Upper lobe of left lung (tissue), 6 donors: ENCODE measurements around the gene SULT2B1. TPM values are rescaled to one million over a fixed set of nuclear protein-coding genes. Genes with fewer than 3 reads are reported as not detected.
A peak's percentile ranks its signal among the peaks of the same experiment; 100 is the strongest.

Experiments
- ATAC-seq, 2 donors: fragments of 200-7000 bp; cut with Tn5 transposase; one replicate each; pipeline ENCODE4 v1.9.1; 2022; ENCODE audit warnings: mild to moderate bottlenecking in 2 of 2, moderate library complexity in 2 of 2; ENCODE audit not compliant: low FRiP score in 2 of 2
- DNase-seq, 2 donors: peaks; one replicate each; pipeline ENCODE4 v3.0.0-alpha.2; 2019 to 2020
- H3K27ac ChIP-seq, 4 donors: fragments of 200-600 bp; sonication (generic); one replicate each; pipeline ENCODE4 v1.5.1; 2016 to 2019
- H3K27me3 ChIP-seq, 4 donors: fragments of 200-600 bp; sonication (generic); one replicate each; pipeline ENCODE4 v1.5.1; 2017 to 2019
- H3K36me3 ChIP-seq, 4 donors: fragments of 200-600 bp; sonication (generic); one replicate each; pipeline ENCODE4 v1.5.1; 2016 to 2019
- H3K4me1 ChIP-seq, 4 donors: fragments of 200-600 bp; sonication (generic); one replicate each; pipeline ENCODE4 v1.5.1; 2018 to 2019
- H3K4me3 ChIP-seq, 4 donors: fragments of 200-600 bp; sonication (generic); one replicate each; pipeline ENCODE4 v1.5.1; 2017 to 2019; ENCODE audit warnings: mild to moderate bottlenecking in 2 of 4, moderate library complexity in 1 of 4
- H3K9me3 ChIP-seq, 4 donors: fragments of 200-600 bp; sonication (generic); one replicate each; pipeline ENCODE4 v1.5.1; 2018 to 2019
- EP300 ChIP-seq, 4 donors: sonication (generic); formaldehyde crosslinking; IDR thresholded peaks; one replicate each; pipeline ENCODE4 v1.5.1; 2017; ENCODE audit warnings: antibody characterized with exemption in 4 of 4, control low read depth in 2 of 4
- POLR2A ChIP-seq, 4 donors: fragments of 450-650 bp; IDR thresholded peaks; one replicate each; pipeline ENCODE4 v1.5.1; 2016 to 2017; ENCODE audit warnings: antibody characterized with exemption in 4 of 4, mild to moderate bottlenecking in 2 of 4
- POLR2AphosphoS5 ChIP-seq, 2 donors: sonication (generic); formaldehyde crosslinking; IDR thresholded peaks; one replicate each; pipeline ENCODE4 v1.5.1; 2017; ENCODE audit warnings: antibody characterized with exemption in 2 of 2
- WGBS, 2 donors: methylation state at CpG; one replicate each; pipeline ENCODE4 v1.1.5; 2017 to 2018; 5-methylcytosine and 5-hydroxymethylcytosine counted together
- total RNA-seq, 6 donors: library from RNA; depleted of rRNA in 4 of 6; stranded (reverse); fragments of >200 nt in 4 of 6; gene quantifications; one replicate each; pipeline versions ENCODE4 v1.1.0 to v1.2.1, GENCODE V29; 2016 to 2021
- TF ChIP-seq, protein P1 (sequence below), 6 experiments: fragments of 450-650 bp in 4 of 6; fragments of 200-600 bp in 2 of 6; sonication (generic) in 2 of 6; IDR thresholded peaks; one replicate each; pipeline ENCODE4 v1.5.1; 2016 to 2019; ENCODE audit warnings: antibody characterized with exemption in 6 of 6
- donor health status: DM: no; HTN: no; CAD: no; lungs with moderate emphysema.
- donor health status: DM: no; HTN: yes; CAD: no; lungs with severe emphysema.

Gene SULT2B1
- total RNA-seq, 6 donors from 2014 or later = 10.5 to 19.6 (median 15.2) TPM

DNA sequence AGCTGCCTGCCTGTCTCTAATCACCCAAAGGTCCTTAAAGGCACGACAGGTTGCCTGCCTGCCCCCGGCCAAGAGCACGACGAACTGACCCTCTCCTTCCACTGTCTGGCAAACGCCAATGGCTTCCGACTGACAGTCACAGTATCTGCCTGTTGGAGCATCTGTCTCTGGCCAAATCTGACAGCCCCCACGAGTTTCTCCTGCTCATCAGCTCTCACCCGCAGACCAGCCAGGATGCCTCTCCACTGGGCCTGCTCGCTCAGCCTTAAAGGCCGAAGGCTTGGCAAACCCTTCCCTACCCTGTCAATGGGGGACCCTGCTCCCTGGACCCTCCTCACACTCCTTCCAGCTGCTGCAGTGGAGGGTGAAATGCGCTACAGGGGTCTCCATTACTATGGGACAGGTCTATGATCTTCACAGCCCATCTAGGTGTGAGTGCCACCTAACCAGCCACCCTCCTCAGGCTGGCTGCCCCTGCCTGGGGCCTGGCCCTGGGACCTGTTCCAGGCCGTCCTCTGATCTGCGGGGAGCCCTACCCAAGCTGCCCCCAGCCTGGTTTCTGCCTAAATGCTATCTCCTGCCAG, 62.0 kb downstream of the SULT2B1 start:
- no peak for TF ChIP-seq EP300 (IDR thresholded peaks at IDR 0.05)
- TF ChIP-seq, protein P1, sequence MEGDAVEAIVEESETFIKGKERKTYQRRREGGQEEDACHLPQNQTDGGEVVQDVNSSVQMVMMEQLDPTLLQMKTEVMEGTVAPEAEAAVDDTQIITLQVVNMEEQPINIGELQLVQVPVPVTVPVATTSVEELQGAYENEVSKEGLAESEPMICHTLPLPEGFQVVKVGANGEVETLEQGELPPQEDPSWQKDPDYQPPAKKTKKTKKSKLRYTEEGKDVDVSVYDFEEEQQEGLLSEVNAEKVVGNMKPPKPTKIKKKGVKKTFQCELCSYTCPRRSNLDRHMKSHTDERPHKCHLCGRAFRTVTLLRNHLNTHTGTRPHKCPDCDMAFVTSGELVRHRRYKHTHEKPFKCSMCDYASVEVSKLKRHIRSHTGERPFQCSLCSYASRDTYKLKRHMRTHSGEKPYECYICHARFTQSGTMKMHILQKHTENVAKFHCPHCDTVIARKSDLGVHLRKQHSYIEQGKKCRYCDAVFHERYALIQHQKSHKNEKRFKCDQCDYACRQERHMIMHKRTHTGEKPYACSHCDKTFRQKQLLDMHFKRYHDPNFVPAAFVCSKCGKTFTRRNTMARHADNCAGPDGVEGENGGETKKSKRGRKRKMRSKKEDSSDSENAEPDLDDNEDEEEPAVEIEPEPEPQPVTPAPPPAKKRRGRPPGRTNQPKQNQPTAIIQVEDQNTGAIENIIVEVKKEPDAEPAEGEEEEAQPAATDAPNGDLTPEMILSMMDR (IDR thresholded peaks at IDR 0.05) = no peak
- no peak for TF ChIP-seq POLR2A (IDR thresholded peaks at IDR 0.05)
- no peak for TF ChIP-seq POLR2AphosphoS5 (IDR thresholded peaks at IDR 0.05)
- WGBS, 2 donors = 62 to 72% methylated on average over 11 to 13 of the region's 13 CpGs

DNA sequence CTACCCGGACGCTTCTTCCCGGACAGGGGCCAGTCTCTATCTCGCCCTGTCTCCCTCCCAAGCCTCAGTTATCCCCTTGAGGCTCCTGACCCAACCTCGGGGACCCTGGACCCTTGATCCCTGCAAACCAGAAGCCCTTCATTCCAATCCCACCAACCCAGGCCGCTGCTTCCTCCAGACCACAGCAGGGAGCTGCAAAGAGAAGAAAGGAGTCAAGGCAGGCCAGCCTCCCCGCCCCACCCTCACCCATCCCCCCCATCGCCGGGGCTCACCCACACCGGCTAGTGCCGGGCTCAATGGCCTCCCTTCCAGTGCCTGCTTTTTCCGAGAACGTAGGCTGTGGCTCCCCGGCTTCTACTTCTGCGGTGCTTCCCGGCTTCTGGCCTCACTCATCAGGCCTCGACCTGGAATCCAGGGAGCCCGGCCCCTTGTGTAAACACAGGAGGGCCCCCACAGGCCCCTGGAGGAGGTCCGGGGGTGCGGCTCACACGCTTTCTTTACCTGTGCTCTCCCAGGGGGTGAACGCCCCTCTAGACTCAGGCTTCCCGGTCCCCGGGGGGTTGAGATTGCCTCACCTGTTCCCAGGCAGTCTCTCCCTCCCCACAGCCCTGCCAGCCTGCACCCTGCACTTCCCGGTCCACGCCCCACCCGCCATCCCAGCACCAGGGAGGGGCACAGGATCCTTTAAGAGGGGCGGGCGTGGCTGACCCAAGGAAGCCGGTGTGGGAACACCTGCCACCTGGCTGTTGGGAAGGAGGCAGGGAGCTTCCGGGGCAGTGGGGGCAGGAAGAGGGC, 62.7 kb downstream of the SULT2B1 start, which contains the start of gene FAM83E:
TSS of gene FAM83E (minus strand) at position 641 of the 795 bp plus-strand sequence. CDS start 1,704 bp downstream, outside the sequence.
- DNase-seq (peak; percentile 88 to 95), ATAC-seq (peak; percentile 1 to 78)
- Histone ChIP-seq H3K4me3 (peak within 1 kb of the TSS in 3 of 4 donors; percentile 33 to 88 (median 47)), H3K4me1 (peaks cover 26 to 53% (median 38%) of the 10 kb centered on the region in 4 donors), H3K36me3 (peaks cover 15 to 32% (median 28%) of the 10 kb centered on the region in 4 donors), H3K27me3 (no peaks in the 10 kb centered on the region), H3K9me3 (no peaks in the 10 kb centered on the region), H3K27ac (peak within 1 kb of the TSS; percentile 82 to 94 (median 88))
- 59 to 69% methylated on average over 11 to 31 of the region's 31 CpGs for WGBS, 2 donors
- TF ChIP-seq EP300 (IDR thresholded peaks at IDR 0.05) (peak in 1 of 4 donors; percentile 29), POLR2AphosphoS5 (IDR thresholded peaks at IDR 0.05) (peak; percentile 63 to 67), POLR2A (IDR thresholded peaks at IDR 0.05) (peak in 1 of 4 donors; percentile 71)
- TF ChIP-seq, protein P1 (IDR thresholded peaks at IDR 0.05) = peak in 1 of 6 experiments; percentile 7

More for the DNA sequence above, 62.0 kb downstream of the SULT2B1 start:
- peak overlapping the region in 3 of 4 donors; percentile 33 to 47 (median 45) for H3K4me3 ChIP-seq
- H3K4me1 ChIP-seq = peaks cover 25 to 52% (median 37%) of the 10 kb centered on the region in 4 donors
- no peaks in the 10 kb centered on the region for H3K27me3 ChIP-seq
- peaks cover 15 to 32% (median 28%) of the 10 kb centered on the region in 4 donors for H3K36me3 ChIP-seq
- DNase-seq = peak in 1 of 2 donors; percentile 64
- H3K9me3 ChIP-seq = no peaks in the 10 kb centered on the region
- peak overlapping the region; percentile 82 to 94 (median 88) for H3K27ac ChIP-seq
- ATAC-seq = no peak

DNA sequence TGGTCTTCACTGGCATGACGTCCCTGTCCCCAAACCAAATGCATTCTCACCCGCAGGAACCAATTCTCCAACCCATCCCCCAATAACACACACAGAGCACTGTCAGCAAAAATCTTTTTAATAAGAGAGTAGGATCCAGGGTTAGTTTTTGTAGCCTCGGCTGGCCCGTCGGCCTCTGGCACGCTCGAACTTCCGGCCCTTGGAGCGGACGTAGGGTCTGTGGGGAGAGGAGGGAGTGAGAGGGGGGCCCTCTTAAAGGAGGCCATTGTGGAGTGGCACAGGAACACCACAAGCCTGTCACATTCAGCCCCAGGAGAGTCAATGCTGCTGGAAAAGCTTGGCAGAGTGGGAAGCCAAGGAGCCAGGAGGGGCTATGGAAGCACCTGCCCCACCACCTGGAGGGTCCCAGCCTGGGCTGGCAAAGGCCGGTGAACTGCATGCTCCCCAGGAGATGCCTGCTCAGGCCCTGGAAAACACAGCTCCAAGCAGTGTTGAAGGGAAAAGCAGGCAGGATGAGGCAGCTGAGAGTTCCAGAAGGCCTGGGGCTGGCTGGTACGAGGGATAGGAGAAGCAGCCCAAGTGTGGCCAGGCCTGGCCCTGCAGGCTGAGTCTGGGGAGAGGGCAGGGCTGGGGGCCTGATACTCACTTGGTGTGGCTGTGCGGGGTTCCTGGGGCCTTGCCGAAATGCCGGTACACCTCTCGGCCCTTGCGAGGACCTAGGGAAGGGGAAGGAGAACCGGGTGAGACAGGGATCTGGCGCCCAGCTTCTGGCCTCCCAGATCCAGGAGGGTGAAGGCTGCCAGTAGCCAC, 63.5 kb downstream of the SULT2B1 start:
- DNase-seq (peak in 1 of 2 donors; percentile 66), ATAC-seq (no peak)
- Histone ChIP-seq H3K4me1 (peaks cover 33 to 61% (median 43%) of the 10 kb centered on the region in 4 donors), H3K27ac (peak overlapping the region; percentile 82 to 94 (median 88)), H3K36me3 (peaks cover 15 to 32% (median 28%) of the 10 kb centered on the region in 4 donors), H3K9me3 (no peaks in the 10 kb centered on the region), H3K4me3 (peak overlapping the region in 1 of 4 donors; percentile 45), H3K27me3 (no peaks in the 10 kb centered on the region)
- TF ChIP-seq, protein P1 (IDR thresholded peaks at IDR 0.05) = no peak
- no peak for TF ChIP-seq POLR2AphosphoS5 (IDR thresholded peaks at IDR 0.05)
- no peak for TF ChIP-seq EP300 (IDR thresholded peaks at IDR 0.05)
- no peak for TF ChIP-seq POLR2A (IDR thresholded peaks at IDR 0.05)
- 70 to 80% methylated on average over 19 of the region's 19 CpGs for WGBS, 2 donors

DNA sequence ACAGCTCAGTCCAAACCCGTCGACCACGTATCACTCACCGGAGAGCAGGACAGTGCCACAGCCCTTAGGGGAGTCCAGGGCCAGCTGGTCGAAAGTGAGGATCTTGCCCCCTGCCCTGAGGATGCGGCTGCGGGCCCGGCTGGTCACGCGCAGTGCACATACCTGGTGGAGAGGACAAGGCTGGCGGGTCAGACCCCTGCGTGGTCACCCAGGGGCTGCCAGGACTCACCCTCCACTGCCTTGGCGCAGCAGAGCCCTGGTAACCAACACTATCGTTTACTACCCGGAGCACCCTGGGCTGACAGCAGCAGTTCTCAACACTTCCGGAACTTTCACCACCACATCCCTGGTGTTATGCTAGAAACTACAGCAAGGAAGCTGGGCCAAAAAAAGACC, 64.1 kb downstream of the SULT2B1 start:
- peak overlapping the region in 1 of 4 donors; percentile 88 for H3K4me3 ChIP-seq
- H3K36me3 ChIP-seq = peaks cover 15 to 34% (median 28%) of the 10 kb centered on the region in 4 donors
- WGBS, 2 donors = 92% methylated on average over 16 of the region's 16 CpGs; no CpG with 5 or more reads in 1 of the 2 donors
- no peaks in the 10 kb centered on the region for H3K9me3 ChIP-seq
- ATAC-seq (no peak), DNase-seq (peak in 1 of 2 donors; percentile 82)
- H3K4me1 ChIP-seq = peaks cover 33 to 62% (median 43%) of the 10 kb centered on the region in 4 donors
- no peaks in the 10 kb centered on the region for H3K27me3 ChIP-seq
- TF ChIP-seq POLR2AphosphoS5 (IDR thresholded peaks at IDR 0.05) (no peak), EP300 (IDR thresholded peaks at IDR 0.05) (no peak), POLR2A (IDR thresholded peaks at IDR 0.05) (no peak)
- TF ChIP-seq, protein P1 (IDR thresholded peaks at IDR 0.05) = no peak
- peak overlapping the region; percentile 82 to 94 (median 88) for H3K27ac ChIP-seq
